CD14-positive monocyte (primary cell): ENCODE data around the gene CELF4. TPM values are rescaled to one million over a fixed set of nuclear protein-coding genes. Genes with fewer than 3 reads are reported as not detected.
A peak's percentile ranks its signal among the peaks of the same experiment; 100 is the strongest.

Source experiments
- DNase-seq, 3 donors: peaks; one replicate each; pipeline ENCODE4 v3.0.0-alpha.2; 2011 to 2022
- H2AFZ ChIP-seq: 2 replicates; pipeline ENCODE4 v1.6.0; 2012; ENCODE audit warnings: mild to moderate bottlenecking, low read depth, low read length, inconsistent platforms; ENCODE audit not compliant: insufficient read depth, poor library complexity, severe bottlenecking
- H3K27ac ChIP-seq, 2 donors: 1 replicate in 1 of 2; 2 replicates in 1 of 2; pipeline ENCODE4 v1.5.1; 2012 to 2013; ENCODE audit warnings: low read length in 2 of 2, control low read depth in 1 of 2, inconsistent platforms in 1 of 2, low read depth in 1 of 2, mild to moderate bottlenecking in 1 of 2
- H3K27me3 ChIP-seq, 2 donors: one replicate each; pipeline versions ENCODE4 v1.6.0 to v1.6.1; 2011 to 2013; ENCODE audit warnings: low read length in 2 of 2; ENCODE audit not compliant: control insufficient read depth in 2 of 2, insufficient read depth in 2 of 2
- H3K36me3 ChIP-seq, 2 donors: replicated peaks in 1 of 2; 1 replicate in 1 of 2; 2 replicates in 1 of 2; pipeline versions ENCODE4 v1.5.1 to v1.6.1; 2012 to 2013; ENCODE audit warnings: low read length in 2 of 2, control low read depth in 1 of 2, inconsistent platforms in 1 of 2, mild to moderate bottlenecking in 1 of 2; ENCODE audit not compliant: insufficient read depth in 2 of 2, control insufficient read depth in 1 of 2
- H3K4me1 ChIP-seq, 2 donors: 1 replicate in 1 of 2; 2 replicates in 1 of 2; pipeline versions ENCODE4 v1.5.1 to v1.6.1; 2012 to 2013; ENCODE audit warnings: low read length in 2 of 2, control low read depth in 1 of 2, inconsistent platforms in 1 of 2, mild to moderate bottlenecking in 1 of 2, moderate library complexity in 1 of 2; ENCODE audit not compliant: insufficient read depth in 2 of 2, control insufficient read depth in 1 of 2
- H3K4me2 ChIP-seq: replicated peaks from 2 replicates; pipeline ENCODE3; 2012; ENCODE audit warnings: low read length, moderate library complexity, mild to moderate bottlenecking; ENCODE audit not compliant: poor library complexity, severe bottlenecking; ENCODE audit errors: extremely low read depth
- H3K4me3 ChIP-seq, 3 experiments: fragments of 200-600 bp in 1 of 3; sonication (generic) in 1 of 3; replicated peaks in 1 of 3; 1 replicate in 2 of 3; 2 replicates in 1 of 3; pipeline ENCODE4 v1.5.1; 2011 to 2013; ENCODE audit warnings: low read length in 3 of 3, mild to moderate bottlenecking in 3 of 3, control low read depth in 2 of 3, low read depth in 2 of 3, inconsistent platforms in 1 of 3, moderate library complexity in 1 of 3
- H3K79me2 ChIP-seq: 2 replicates; pipeline ENCODE4 v1.6.0; 2012; ENCODE audit warnings: mild to moderate bottlenecking, control low read depth, inconsistent platforms, low read length, moderate library complexity; ENCODE audit not compliant: insufficient read depth
- H3K9ac ChIP-seq: 2 replicates; pipeline ENCODE4 v1.6.0; 2017; ENCODE audit warnings: low read length, mild to moderate bottlenecking; ENCODE audit not compliant: insufficient read depth, poor library complexity, severe bottlenecking
- H3K9me3 ChIP-seq, 2 donors: replicated peaks in 1 of 2; 1 replicate in 1 of 2; 2 replicates in 1 of 2; pipeline versions ENCODE4 v1.5.1 to v1.6.1; 2012 to 2013; ENCODE audit warnings: low read length in 2 of 2, control low read depth in 1 of 2; ENCODE audit not compliant: control insufficient read depth in 1 of 2, insufficient read depth in 1 of 2
- H4K20me1 ChIP-seq: 2 replicates; pipeline ENCODE4 v1.6.0; 2012; ENCODE audit warnings: mild to moderate bottlenecking, low read length, control low read depth, moderate library complexity; ENCODE audit not compliant: insufficient read depth
- H3K27ac Mint-ChIP-seq, 7 donors: one replicate each; pipeline ENCODE4 v1.8.0; 2020; ENCODE audit warnings: mild to moderate bottlenecking in 7 of 7, mixed read lengths in 7 of 7, moderate library complexity in 6 of 7, inconsistent platforms in 2 of 7
- H3K27me3 Mint-ChIP-seq, 3 donors: one replicate each; pipeline ENCODE4 v1.8.0; 2021 to 2022; ENCODE audit warnings: low read depth in 3 of 3, mild to moderate bottlenecking in 3 of 3, mixed read lengths in 3 of 3, moderate library complexity in 3 of 3, inconsistent platforms in 1 of 3
- H3K36me3 Mint-ChIP-seq, 2 donors: one replicate each; pipeline ENCODE4 v1.8.0; 2020; ENCODE audit warnings: mixed read lengths in 2 of 2, inconsistent platforms in 1 of 2, mild to moderate bottlenecking in 1 of 2
- H3K4me1 Mint-ChIP-seq: one replicate; pipeline ENCODE4 v1.8.0; 2020; ENCODE audit warnings: mild to moderate bottlenecking, mixed read lengths
- H3K4me3 Mint-ChIP-seq, 2 donors: one replicate each; pipeline ENCODE4 v1.8.0; 2020; ENCODE audit warnings: mild to moderate bottlenecking in 2 of 2, mixed read lengths in 2 of 2, moderate library complexity in 1 of 2
- H3K9me3 Mint-ChIP-seq, 7 donors: one replicate each; pipeline ENCODE4 v1.8.0; 2020 to 2022; ENCODE audit warnings: mixed read lengths in 7 of 7, mild to moderate bottlenecking in 6 of 7, moderate library complexity in 6 of 7, inconsistent platforms in 2 of 7
- WGBS: methylation state at CpG from one replicate; pipeline ENCODE4 v1.1.5; 2013; ENCODE audit warnings: missing lambda C conversion rate; ENCODE audit not compliant: insufficient coverage; 5-methylcytosine and 5-hydroxymethylcytosine counted together
- intact Hi-C, 2 donors: fragments of 100-400 bp; cut with micrococcal nuclease; formaldehyde crosslinking; loops; one replicate each; pipeline versions ENCODE4 v1.15.0 to v1.15.1; 2023
- polyA plus RNA-seq, 3 donors: library from polyadenylated mRNA; depleted of rRNA in 1 of 3; unstranded in 2 of 3; stranded (reverse) in 1 of 3; fragments of 300-500 nt in 2 of 3; fragments of >200 nt in 1 of 3; fragmentation: Illumina TruSeq in 2 of 3; gene quantifications; 1 replicate in 2 of 3; 2 replicates in 1 of 3; pipeline ENCODE4 v1.2.3, GENCODE V29; 2012 to 2021
- TF ChIP-seq, protein P1 (sequence below): fragments of 200-600 bp; IDR thresholded peaks from one replicate; pipeline ENCODE4 v1.8.0; 2022; ENCODE audit warnings: antibody characterized with exemption, mild to moderate bottlenecking

Gene CELF4
- polyA plus RNA-seq, 3 donors: not detected

DNA sequence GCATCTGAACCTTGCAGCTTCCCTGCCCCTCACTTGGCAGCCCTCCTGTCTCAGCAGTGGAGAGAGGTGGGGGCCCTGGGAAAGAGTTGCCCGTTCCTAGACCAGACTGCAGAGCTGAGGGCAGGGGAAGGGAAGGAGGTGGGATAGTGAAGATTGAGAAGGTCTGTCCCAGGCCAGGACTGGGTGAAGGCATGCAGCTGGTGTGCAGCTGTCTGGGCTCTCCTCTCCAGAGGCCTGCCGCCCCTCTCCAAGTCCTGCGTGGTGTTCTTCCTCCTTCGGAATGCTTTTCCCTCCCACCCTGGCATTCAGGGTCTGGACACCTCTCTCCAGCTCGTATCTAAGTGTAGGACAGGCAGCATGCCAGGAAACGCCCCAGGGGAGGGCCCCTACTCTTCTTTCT lies 323.5 kb downstream of the CELF4 start:
- Histone ChIP-seq H3K4me1 (no peaks in the 10 kb centered on the region), H3K9ac (no peak overlapping the region), H3K9me3 (no peaks in the 10 kb centered on the region), H3K27me3 (peaks cover 15 to 40% of the 10 kb centered on the region in 2 donors), H2AFZ (no peak overlapping the region), H3K27ac (no peak overlapping the region), H4K20me1 (no peaks in the 10 kb centered on the region), H3K4me2 (no peak overlapping the region), H3K79me2 (no peaks in the 10 kb centered on the region), H3K36me3 (no peaks in the 10 kb centered on the region), H3K4me3 (no peak overlapping the region)
- intact Hi-C loops: no loop called here
- H3K36me3 Mint-ChIP-seq: peaks cover 0 to 2% of the 10 kb centered on the region in 2 donors
- H3K4me1 Mint-ChIP-seq: peaks cover 2% of the 10 kb centered on the region
- WGBS: 93% methylated on average over 5 of the region's 6 CpGs
- peaks cover 31 to 40% (median 34%) of the 10 kb centered on the region in 3 donors for H3K27me3 Mint-ChIP-seq
- no peak overlapping the region for H3K4me3 Mint-ChIP-seq
- TF ChIP-seq, protein P1, sequence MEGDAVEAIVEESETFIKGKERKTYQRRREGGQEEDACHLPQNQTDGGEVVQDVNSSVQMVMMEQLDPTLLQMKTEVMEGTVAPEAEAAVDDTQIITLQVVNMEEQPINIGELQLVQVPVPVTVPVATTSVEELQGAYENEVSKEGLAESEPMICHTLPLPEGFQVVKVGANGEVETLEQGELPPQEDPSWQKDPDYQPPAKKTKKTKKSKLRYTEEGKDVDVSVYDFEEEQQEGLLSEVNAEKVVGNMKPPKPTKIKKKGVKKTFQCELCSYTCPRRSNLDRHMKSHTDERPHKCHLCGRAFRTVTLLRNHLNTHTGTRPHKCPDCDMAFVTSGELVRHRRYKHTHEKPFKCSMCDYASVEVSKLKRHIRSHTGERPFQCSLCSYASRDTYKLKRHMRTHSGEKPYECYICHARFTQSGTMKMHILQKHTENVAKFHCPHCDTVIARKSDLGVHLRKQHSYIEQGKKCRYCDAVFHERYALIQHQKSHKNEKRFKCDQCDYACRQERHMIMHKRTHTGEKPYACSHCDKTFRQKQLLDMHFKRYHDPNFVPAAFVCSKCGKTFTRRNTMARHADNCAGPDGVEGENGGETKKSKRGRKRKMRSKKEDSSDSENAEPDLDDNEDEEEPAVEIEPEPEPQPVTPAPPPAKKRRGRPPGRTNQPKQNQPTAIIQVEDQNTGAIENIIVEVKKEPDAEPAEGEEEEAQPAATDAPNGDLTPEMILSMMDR: no peak
- peak overlapping the region in 1 of 7 donors; percentile 40 for H3K27ac Mint-ChIP-seq
- DNase-seq: no peak
- H3K9me3 Mint-ChIP-seq: peaks cover 0 to 8% (median 3%) of the 10 kb centered on the region in 7 donors

- Mint-ChIP-seq H3K27me3 (peaks cover 18 to 20% (median 18%) of the 10 kb centered on the region in 3 donors), H3K4me1 (no peaks in the 10 kb centered on the region), H3K4me3 (no peak overlapping the region), H3K36me3 (no peaks in the 10 kb centered on the region), H3K27ac (peak overlapping the region in 1 of 7 donors; percentile 4), H3K9me3 (peaks cover 0 to 2% (median 0%) of the 10 kb centered on the region in 7 donors)
- intact Hi-C loops: no loop called here
- H3K4me3 ChIP-seq: no peak overlapping the region
- no peaks in the 10 kb centered on the region for H3K79me2 ChIP-seq
- no peaks in the 10 kb centered on the region for H3K9me3 ChIP-seq
- no peak for DNase-seq
- H4K20me1 ChIP-seq: no peaks in the 10 kb centered on the region
- no peak overlapping the region for H3K9ac ChIP-seq
- no peak overlapping the region for H3K4me2 ChIP-seq
- H3K4me1 ChIP-seq: no peaks in the 10 kb centered on the region
- H3K27me3 ChIP-seq: peaks cover 6 to 16% of the 10 kb centered on the region in 2 donors
- H2AFZ ChIP-seq: no peak overlapping the region
- no peak overlapping the region for H3K27ac ChIP-seq
- no peaks in the 10 kb centered on the region for H3K36me3 ChIP-seq
- WGBS: 89% methylated on average over 4 of the region's 6 CpGs
- TF ChIP-seq, protein P1: no peak
These were observed 327.1 kb downstream of the CELF4 start for GRCh38 chr18:37238282-37239108.
